ENCODE data around the gene ETS2. TPM values are rescaled to one million over a fixed set of nuclear protein-coding genes. Genes with fewer than 3 reads are reported as not detected.

ETS2 gene
- total and polyA plus RNA-seq, 10 of the 15 experiments (the other 5 are each of a cell fraction or from before 2014, with no cell fraction given): 0.52 to 8.6 (median 3.8) TPM

GRCh38 chr21:38795475-38795874 is 10.3 kb upstream of the ETS2 start:
- peaks cover 3% of the 10 kb centered on the region; the same call in 1 of the 2 replicates for H3K4me1 ChIP-seq (ENCODE audit: control insufficient read depth, insufficient read depth, low read length)
- H3K27ac ChIP-seq (ENCODE audit: control insufficient read depth, insufficient read depth): no peak overlapping the region
- TF ChIP-seq, protein P1, sequence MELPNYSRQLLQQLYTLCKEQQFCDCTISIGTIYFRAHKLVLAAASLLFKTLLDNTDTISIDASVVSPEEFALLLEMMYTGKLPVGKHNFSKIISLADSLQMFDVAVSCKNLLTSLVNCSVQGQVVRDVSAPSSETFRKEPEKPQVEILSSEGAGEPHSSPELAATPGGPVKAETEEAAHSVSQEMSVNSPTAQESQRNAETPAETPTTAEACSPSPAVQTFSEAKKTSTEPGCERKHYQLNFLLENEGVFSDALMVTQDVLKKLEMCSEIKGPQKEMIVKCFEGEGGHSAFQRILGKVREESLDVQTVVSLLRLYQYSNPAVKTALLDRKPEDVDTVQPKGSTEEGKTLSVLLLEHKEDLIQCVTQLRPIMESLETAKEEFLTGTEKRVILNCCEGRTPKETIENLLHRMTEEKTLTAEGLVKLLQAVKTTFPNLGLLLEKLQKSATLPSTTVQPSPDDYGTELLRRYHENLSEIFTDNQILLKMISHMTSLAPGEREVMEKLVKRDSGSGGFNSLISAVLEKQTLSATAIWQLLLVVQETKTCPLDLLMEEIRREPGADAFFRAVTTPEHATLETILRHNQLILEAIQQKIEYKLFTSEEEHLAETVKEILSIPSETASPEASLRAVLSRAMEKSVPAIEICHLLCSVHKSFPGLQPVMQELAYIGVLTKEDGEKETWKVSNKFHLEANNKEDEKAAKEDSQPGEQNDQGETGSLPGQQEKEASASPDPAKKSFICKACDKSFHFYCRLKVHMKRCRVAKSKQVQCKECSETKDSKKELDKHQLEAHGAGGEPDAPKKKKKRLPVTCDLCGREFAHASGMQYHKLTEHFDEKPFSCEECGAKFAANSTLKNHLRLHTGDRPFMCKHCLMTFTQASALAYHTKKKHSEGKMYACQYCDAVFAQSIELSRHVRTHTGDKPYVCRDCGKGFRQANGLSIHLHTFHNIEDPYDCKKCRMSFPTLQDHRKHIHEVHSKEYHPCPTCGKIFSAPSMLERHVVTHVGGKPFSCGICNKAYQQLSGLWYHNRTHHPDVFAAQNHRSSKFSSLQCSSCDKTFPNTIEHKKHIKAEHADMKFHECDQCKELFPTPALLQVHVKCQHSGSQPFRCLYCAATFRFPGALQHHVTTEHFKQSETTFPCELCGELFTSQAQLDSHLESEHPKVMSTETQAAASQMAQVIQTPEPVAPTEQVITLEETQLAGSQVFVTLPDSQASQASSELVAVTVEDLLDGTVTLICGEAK (IDR thresholded peaks at IDR 0.05; ENCODE audit: borderline replicate concordance): no peak
- TF ChIP-seq PAX8 (IDR thresholded peaks at IDR 0.05) (no peak), SMC3 (IDR thresholded peaks at IDR 0.05; ENCODE audit: borderline replicate concordance, low read length) (no peak)
- no peaks in the 10 kb centered on the region for H3K36me3 ChIP-seq (ENCODE audit: control insufficient read depth in 2 of 2, insufficient read depth in 2 of 2, low read length in 1 of 2)
- BruUV-seq (replicated peaks): no TSS peak
- no peaks in the 10 kb centered on the region for H3K9me3 ChIP-seq (replicated peaks; ENCODE audit: control insufficient read depth, insufficient read depth, low read length)
- CTCF ChIA-PET: interaction anchor here (1.8 kb wide), 1 partner anchor 61 kb away, joined by 6 read pairs; no protein-coding TSS in a partner anchor
- H2AFZ ChIP-seq (ENCODE audit: control insufficient read depth, low read depth, low read length): no peak overlapping the region
- H3K79me2 ChIP-seq (ENCODE audit: control insufficient read depth, insufficient read depth, low read length): no peaks in the 10 kb centered on the region
- no peak for DNase-seq (ENCODE audit: low read depth, low spot score)
- no peaks in the 10 kb centered on the region; a peak in 1 of 4 replicates for H3K27me3 ChIP-seq (replicated peaks in 1 of 2; ENCODE audit: control insufficient read depth in 2 of 2, insufficient read depth in 2 of 2, low read length in 1 of 2)
- no peak overlapping the region for H3K4me2 ChIP-seq (ENCODE audit: control insufficient read depth, insufficient read depth)
- no peak overlapping the region for H3K9ac ChIP-seq (ENCODE audit: control insufficient read depth, insufficient read depth, low read length)
- SMC1A ChIA-PET (ENCODE audit: uncharacterized antibody, unreplicated experiment): no interaction called here
- POLR2A ChIA-PET: no interaction called here
- no peak for ATAC-seq
- no peak for FAIRE-seq
- WGBS (ENCODE audit: insufficient coverage, insufficient replicate concordance, low lambda C conversion rate, missing lambda C conversion rate): 22% methylated on average over 8 of the region's 8 CpGs
- intact Hi-C loops (cut with micrococcal nuclease; ENCODE audit: unreplicated experiment) (no loop called here), in situ Hi-C loops (cut with MboI) (no loop called here)
- RAD21 ChIA-PET (ENCODE audit: unreplicated experiment): interaction anchor here (0.8 kb wide), 1 partner anchor 34 kb away, joined by 3 read pairs; no protein-coding TSS in a partner anchor
- no peaks in the 10 kb centered on the region for H4K20me1 ChIP-seq (ENCODE audit: control insufficient read depth, insufficient read depth)
- H3K4me3 ChIP-seq: no peak overlapping the region
